ENCODE data around the gene PXK. TPM values are rescaled to one million over a fixed set of nuclear protein-coding genes. Genes with fewer than 3 reads are reported as not detected.

The PXK gene
- total RNA-seq, 1 experiment from 2014 or later = 4.4 TPM

GRCh38 chr3:58329150-58329921 lies 3.4 kb upstream of the PXK start:
- no peaks in the 10 kb centered on the region for H3K27me3 ChIP-seq (ENCODE audit: insufficient read depth, low read depth)
- H3K9me2 ChIP-seq (ENCODE audit: insufficient read depth) = no peaks in the 10 kb centered on the region
- no peak for DNase-seq
- H3K4me3 ChIP-seq = no peak overlapping the region
- no peaks in the 10 kb centered on the region for H4K20me1 ChIP-seq (ENCODE audit: insufficient read depth)
- no peak overlapping the region for H3K27ac ChIP-seq
- H3F3A ChIP-seq (ENCODE audit: insufficient read depth, low read depth) = peaks cover 8% of the 10 kb centered on the region; the same call in 1 of the 2 replicates
- peaks cover 8% of the 10 kb centered on the region for H3K4me1 ChIP-seq (replicated peaks; ENCODE audit: insufficient read depth)
- CTCF ChIA-PET = interaction anchor here (0.6 kb wide), 1 partner anchor 148 kb away, joined by 3 read pairs; no protein-coding TSS in a partner anchor
- no peaks in the 10 kb centered on the region for H3K9me3 ChIP-seq (ENCODE audit: insufficient read depth, low read depth)
- TF ChIP-seq EZH2 (IDR thresholded peaks at IDR 0.05; ENCODE audit: low read depth) = no peak
- no peak for TF ChIP-seq CTCF (conservative IDR thresholded peaks at IDR 0.05)
- no peaks in the 10 kb centered on the region for H3K36me3 ChIP-seq (ENCODE audit: low read depth)
- BruUV-seq (replicated peaks) = no TSS peak
- H3K79me2 ChIP-seq (ENCODE audit: low read depth) = no peaks in the 10 kb centered on the region
- no peak overlapping the region for H3K4me2 ChIP-seq
- H2AFZ ChIP-seq = no peak overlapping the region
- POLR2A ChIA-PET (ENCODE audit: unreplicated experiment) = no interaction called here
- intact Hi-C loops (cut with micrococcal nuclease; ENCODE audit: unreplicated experiment) = no loop called here

GRCh38 chr3:58329922-58330413 lies 2.7 kb upstream of the PXK start:
- no TSS peak for BruUV-seq (replicated peaks)
- H3K4me1 ChIP-seq (replicated peaks; ENCODE audit: insufficient read depth) = peaks cover 14% of the 10 kb centered on the region
- no peaks in the 10 kb centered on the region for H3K36me3 ChIP-seq (ENCODE audit: low read depth)
- H3K4me2 ChIP-seq = no peak overlapping the region
- intact Hi-C loops (cut with micrococcal nuclease; ENCODE audit: unreplicated experiment) = loop anchor here (5.0 kb wide), 1 partner anchor 52 kb away; no protein-coding TSS in a partner anchor
- ChIA-PET POLR2A (ENCODE audit: unreplicated experiment) (no interaction called here), CTCF (interaction anchor here (0.6 kb wide), 1 partner anchor 147 kb away, joined by 3 read pairs; no protein-coding TSS in a partner anchor)
- DNase-seq = no peak
- H3K27ac ChIP-seq = no peak overlapping the region
- no peak overlapping the region for H3K4me3 ChIP-seq
- H2AFZ ChIP-seq = no peak overlapping the region
- no peaks in the 10 kb centered on the region for H3K79me2 ChIP-seq (ENCODE audit: low read depth)
- TF ChIP-seq EZH2 (IDR thresholded peaks at IDR 0.05; ENCODE audit: low read depth) = no peak
- TF ChIP-seq CTCF (conservative IDR thresholded peaks at IDR 0.05) = no peak
- no peaks in the 10 kb centered on the region for H3K9me3 ChIP-seq (ENCODE audit: insufficient read depth, low read depth)
- no peaks in the 10 kb centered on the region for H4K20me1 ChIP-seq (ENCODE audit: insufficient read depth)
- H3F3A ChIP-seq (ENCODE audit: insufficient read depth, low read depth) = peaks cover 11% of the 10 kb centered on the region; the same call in 1 of the 2 replicates
- H3K27me3 ChIP-seq (ENCODE audit: insufficient read depth, low read depth) = no peaks in the 10 kb centered on the region
- no peaks in the 10 kb centered on the region for H3K9me2 ChIP-seq (ENCODE audit: insufficient read depth)

- Histone ChIP-seq H3K9me3 (ENCODE audit: insufficient read depth, low read depth) (no peaks in the 10 kb centered on the region), H2AFZ (no peak overlapping the region), H3K79me2 (ENCODE audit: low read depth) (0 out of 2 replicates have a peak, but pooled peaks cover 4% of the 10 kb centered on the region), H3K27me3 (ENCODE audit: insufficient read depth, low read depth) (no peaks in the 10 kb centered on the region), H3K27ac (no peak overlapping the region), H4K20me1 (ENCODE audit: insufficient read depth) (no peaks in the 10 kb centered on the region), H3K9me2 (ENCODE audit: insufficient read depth) (no peaks in the 10 kb centered on the region; the same call in 1 of the 2 replicates), H3K4me2 (no peak overlapping the region), H3K4me1 (replicated peaks; ENCODE audit: insufficient read depth) (peaks cover 30% of the 10 kb centered on the region), H3F3A (ENCODE audit: insufficient read depth, low read depth) (peaks cover 19% of the 10 kb centered on the region; the same call in 1 of the 2 replicates), H3K4me3 (no peak overlapping the region), H3K36me3 (ENCODE audit: low read depth) (no peaks in the 10 kb centered on the region)
- intact Hi-C loops (cut with micrococcal nuclease; ENCODE audit: unreplicated experiment) = loop anchor here (2.0 to 5.0 kb wide), 2 partner anchors 51 to 83 kb away; no protein-coding TSS in a partner anchor
- TF ChIP-seq CTCF (conservative IDR thresholded peaks at IDR 0.05) = no peak
- TF ChIP-seq EZH2 (IDR thresholded peaks at IDR 0.05; ENCODE audit: low read depth) = no peak
- ChIA-PET POLR2A (ENCODE audit: unreplicated experiment) (no interaction called here), CTCF (no interaction called here)
- DNase-seq = no peak
- BruUV-seq (replicated peaks) = no TSS peak
Measured at GRCh38 chr3:58331593-58332152, 1.0 kb upstream of the PXK start.
